NCI-H510A treated with DMSO at 0.1 percent for 48 hours (cell line): ENCODE measurements around the gene RGS5.

Experiments used
- DNase-seq: peaks from one replicate; lab custom pipeline; 2025; lab: John Stamatoyannopoulos, UW

Gene RGS5

DNA sequence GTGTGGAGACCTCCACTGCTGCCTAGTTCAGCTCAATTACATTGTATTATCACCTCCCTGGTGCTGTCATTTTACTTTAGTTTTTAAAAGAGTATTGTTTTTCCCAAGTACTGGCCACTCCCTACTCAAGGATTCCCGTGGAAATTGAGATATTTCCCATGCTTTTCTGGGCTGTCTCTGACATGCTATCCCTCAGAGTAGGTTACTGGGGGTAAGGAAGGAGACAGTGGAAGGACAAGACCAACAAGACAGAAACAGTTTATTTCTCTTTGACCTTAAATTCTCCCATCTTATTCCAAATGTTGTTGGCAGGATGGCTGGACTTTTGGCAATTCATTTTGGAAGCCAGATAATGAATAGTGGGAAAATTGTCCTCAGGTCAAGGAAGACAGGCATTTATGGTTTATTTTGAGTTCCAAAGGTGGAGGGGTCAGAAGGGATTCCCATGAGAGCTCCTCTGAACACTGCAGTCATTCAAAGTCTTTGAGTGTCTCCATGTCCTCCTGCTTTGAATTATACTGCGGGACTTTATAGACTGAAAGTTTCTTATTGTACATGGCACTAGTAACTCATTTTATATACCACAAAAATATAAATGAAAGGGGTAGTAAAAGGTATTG lies 20.3 kb downstream of the RGS5 start:
- DNase-seq = no peak

DNA sequence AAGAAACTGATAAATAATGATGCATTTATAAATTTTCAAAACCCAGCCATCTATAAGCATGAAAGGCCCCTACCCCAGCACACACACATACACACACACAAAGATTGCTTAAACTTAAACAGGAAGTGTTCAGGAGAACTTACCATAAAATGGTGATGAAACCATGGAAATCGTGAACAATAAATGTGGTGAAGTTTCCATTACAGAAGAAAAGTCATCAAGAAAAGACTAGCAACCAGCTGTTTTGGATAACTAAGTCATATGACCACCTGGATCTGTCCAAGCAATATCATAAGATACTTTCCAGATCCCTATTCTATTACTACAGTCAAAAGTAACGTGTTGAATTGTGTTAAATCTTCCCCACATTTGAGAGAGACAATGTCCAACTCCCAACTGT lies 24.1 kb downstream of the RGS5 start:
- no peak for DNase-seq

DNA sequence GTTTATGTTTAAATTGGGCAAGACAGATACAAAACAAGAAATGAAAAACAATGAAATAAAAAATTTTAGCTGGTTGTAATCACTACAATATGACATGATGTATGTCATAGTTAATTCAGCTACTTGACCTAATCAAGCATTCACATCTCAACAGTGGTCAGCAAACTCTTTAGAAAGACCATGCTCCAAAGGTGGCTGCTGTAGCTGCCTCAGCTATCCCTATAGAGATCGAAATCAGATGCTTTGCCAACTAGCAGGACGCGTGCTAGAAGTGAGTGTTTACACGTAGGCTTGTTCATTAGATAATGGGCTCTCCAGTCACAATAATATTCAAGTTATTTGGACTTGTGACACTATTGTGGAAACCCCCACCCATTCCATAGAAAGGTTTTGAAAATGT lies 25.9 kb downstream of the RGS5 start:
- DNase-seq = no peak

GRCh38 chr1:163174524-163175437 lies 27.9 kb downstream of the RGS5 start:
- peak; percentile 68 for DNase-seq

GRCh38 chr1:163173121-163173520 lies 29.6 kb downstream of the RGS5 start:
- no peak for DNase-seq

DNA sequence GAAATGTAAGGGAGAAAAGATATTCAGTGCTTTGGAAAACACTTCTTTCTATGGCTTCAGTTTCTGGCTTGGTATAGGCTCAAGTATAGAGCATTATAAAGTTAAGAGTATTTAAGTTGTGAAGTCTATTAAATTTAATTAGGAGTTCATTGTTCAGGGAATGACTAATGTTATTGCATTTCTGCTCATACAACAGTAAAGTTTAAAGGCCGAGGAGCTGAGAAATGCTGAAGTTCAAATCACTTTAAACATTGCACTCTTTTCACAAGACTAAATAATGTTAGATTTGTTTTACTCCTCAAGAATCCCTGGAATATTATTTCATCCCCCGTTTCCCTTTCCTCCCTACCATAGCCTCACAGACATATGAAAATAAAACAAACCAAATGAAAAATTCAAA lies 30.1 kb downstream of the RGS5 start:
- no peak for DNase-seq

DNA sequence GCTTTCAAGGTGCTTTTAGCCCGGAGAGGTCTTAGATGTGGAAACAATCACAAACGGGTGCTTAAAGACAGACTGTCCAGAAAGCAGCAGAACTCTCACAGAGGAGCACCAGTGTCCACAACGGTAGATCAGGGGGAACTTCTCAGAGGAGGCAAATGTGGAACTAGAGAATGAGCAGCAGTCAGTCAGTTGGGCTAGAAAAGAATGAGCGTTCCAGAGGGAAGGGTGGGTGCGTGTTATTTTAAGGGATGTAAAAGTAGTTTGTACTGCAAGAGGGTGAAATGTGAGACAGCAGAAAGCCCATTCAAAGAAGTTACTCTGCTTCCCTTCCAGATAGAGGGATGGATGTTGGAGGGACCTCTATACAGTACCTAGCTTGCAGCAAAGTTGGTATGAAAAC lies 30.9 kb downstream of the RGS5 start:
- no peak for DNase-seq

GRCh38 chr1:163170975-163171676 lies 31.6 kb downstream of the RGS5 start:
- DNase-seq = peak; percentile 13

DNA sequence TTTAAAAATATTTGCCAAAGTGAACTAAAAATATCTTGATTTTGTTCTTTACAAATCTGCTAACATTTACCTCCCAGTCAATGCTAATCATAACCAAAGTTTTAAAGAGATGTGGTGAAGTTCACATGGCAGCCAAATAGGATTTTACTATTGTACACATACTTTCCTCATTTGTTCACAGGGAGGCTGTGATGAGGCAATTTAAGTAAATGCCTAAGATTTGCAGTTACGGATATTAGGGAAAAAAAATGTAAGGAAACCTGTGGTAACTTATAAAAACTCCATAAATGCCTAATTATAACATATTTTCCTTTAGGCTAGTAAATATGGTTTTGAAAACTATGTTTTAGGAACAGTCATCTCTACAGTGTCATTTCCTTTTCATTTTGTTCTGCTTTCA lies 32.4 kb downstream of the RGS5 start:
- DNase-seq = no peak

DNA sequence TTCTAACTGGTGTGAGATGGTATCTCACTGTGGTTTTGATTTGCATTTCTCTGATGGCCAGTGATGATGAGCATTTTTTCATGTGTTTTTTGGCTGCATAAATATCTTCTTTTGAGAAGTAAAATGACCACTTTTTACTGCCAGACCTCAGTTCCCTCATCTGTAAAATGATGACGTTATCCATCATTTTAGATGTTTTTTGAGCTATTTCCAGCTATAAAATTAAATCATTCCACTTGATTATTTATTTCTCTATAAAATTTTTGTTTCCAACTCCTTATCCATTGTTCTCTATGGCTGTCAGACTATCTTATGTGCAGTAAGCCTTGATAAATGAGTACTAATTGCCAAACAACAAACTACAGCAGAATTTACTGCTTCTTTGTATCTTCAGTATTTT lies 33.2 kb downstream of the RGS5 start:
- no peak for DNase-seq

GRCh38 chr1:163168053-163168452 lies 34.7 kb downstream of the RGS5 start:
- DNase-seq = no peak

DNA sequence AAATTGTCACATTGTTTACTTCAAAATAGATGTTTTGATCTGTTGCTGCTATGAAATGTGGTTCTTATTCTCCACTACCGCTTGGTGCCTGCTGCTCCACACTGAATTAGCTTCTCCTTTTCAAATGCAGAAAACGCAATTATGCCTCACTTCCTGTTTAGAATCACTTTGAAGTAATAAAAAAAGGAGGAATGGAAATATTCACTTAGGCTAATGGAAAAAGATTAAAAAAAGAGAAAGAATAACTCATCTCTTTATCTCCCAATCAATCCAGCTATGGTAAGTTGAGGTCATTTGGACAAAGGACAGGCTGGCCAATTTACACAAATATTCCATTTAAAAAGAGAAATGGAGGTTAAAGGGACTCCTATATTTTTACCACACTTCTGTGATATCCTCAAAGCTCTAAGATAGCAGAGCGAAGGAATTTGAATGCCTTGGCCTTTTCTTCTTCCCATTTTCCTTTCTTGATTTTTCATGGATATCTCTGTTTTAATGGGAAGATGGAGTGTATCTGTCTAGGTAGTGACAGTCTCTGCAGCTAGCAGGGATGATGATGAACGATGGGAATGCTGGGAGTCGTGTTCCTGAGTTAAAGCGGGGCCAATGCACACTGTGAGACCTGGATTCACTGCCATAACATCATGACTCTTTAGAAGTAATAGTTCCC lies 35.7 kb downstream of the RGS5 start:
- no peak for DNase-seq

DNA sequence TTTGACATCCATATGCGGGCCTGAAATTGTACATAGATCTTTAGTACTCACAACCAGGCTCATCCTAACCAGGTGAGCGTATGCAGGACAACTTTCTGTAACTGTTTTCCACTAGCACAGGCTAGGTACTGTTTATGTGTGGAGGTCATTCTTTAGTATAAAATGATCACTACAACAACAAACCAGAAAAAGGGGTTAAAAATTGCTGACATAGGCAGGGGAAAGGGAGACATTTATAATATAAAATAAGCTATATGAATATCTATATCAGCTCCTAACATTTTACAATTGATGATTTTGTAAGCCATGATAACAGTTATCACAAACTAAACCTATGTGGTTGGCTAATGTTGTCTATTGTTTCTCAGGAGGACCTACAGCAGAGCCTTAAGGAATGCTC lies 37.6 kb downstream of the RGS5 start:
- no peak for DNase-seq

- DNase-seq = no peak
Measured at GRCh38 chr1:163163881-163164582, 38.7 kb downstream of the RGS5 start.

DNA sequence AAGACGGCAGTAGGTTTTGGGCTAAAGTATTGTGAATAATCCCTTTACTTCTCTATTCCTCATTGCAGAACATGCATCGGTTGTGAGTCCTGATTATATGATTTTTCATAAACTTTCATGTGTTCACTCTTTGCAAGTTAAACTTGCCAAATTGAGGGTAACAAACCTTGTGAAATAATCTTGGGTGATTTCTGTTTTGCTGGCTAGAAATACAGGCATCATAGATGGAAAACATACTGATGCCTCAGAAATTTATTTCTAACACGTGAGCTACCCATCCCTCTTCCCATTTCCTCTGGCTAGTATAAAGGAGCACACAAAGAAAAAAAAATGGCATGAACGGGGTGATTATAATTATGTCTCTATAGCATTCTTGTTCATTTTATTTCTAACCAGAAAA lies 39.6 kb downstream of the RGS5 start:
- DNase-seq = no peak

DNA sequence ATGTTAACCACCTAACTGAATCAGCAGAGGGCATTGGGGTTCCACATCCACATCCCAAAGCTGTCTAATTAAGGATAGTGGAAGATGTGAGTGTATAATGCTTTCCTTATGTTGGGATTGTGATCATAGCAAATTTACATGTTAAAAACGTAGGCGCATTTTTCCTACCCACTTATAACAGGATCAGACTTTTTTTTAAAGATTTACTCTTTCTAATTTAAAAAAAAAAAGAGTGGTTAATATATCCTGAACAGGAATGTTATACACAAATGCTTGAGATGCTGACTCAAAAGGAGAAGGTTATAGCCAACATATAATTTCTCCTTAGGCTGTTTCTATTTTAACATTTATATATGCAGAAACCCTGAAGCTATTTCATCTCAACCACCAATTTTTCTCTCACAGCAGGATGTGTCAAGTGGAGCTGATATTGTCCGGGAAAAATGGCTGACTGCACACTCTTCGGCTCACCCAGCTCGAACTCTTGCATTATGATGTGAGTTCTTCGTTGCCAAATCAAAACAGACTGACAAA lies 40.3 kb downstream of the RGS5 start:
- no peak for DNase-seq

DNA sequence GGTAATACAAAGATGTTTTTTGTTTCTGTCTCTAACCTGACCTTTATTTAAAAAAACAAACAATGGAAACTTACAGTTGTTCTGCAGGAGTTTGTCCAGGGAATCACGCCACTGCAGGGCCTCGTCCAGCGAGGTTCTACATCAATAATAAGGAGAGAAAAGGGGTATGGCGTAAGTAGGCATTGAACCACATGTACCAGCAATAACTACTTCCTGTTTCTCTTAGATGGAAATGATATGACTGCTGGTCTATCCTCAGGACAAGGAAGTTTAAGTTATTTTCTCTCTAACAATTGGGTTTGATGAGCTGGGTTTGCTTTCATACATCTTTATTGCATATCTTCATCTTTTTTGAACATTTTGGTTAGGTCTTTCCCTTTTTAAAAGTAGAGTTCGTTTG lies 40.9 kb downstream of the RGS5 start:
- no peak for DNase-seq

DNA sequence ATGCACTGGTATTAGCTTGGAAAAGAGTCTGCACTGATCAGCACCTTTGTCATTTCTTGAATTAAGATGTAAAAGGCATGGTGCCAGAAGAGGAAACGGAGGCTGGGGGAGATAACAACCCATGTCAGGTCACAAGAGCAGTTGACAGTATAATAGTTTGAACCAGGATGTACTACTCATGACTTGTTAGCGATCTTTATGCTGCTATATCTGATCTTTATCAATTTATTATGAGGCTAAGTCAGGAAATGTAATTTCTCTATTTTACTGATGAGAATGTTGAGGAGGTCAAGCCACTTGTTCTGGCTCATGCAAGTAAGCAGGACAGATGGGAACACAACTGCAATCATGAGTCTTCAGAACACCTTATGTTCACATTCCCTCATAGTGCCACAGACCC lies 41.4 kb downstream of the RGS5 start:
- no peak for DNase-seq

DNA sequence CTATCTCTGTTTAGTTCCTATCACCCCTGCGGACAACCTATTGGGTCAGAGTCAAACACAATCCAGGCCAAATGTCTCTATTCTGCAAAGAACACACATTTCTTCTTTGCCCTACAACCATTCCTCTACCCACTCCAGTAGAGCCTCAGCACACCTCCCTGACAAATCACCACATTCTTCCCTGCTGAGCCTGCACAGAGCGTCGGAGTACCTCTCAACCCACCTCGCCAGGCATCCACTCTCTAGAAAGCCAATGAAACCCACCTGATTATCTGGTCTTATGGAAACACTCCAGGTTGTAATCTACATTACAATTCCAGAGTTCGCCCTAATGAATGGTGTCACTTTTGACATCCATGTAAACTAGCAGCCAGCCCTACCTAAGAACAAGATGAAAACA lies 47.1 kb downstream of the RGS5 start:
- DNase-seq = no peak

DNA sequence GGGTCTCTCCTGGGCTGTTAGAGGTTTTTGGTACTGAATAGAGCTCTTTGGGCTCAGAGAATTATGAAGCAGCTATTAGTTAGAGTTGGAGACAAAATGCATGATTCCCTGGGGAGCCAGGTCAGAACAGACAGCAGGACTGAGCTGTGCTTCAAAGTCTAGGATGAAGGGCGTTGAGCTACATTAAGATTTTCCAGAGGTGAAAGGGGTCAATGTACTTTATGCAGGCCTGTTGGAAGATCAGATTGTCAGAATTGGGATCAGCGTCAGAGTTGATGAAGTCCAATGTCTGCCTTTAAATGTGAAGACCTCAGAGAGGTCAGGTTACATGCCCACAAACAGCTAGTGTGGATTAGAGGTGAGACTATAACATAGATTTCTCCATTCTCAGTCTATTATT lies 53.8 kb downstream of the RGS5 start:
- no peak for DNase-seq

DNA sequence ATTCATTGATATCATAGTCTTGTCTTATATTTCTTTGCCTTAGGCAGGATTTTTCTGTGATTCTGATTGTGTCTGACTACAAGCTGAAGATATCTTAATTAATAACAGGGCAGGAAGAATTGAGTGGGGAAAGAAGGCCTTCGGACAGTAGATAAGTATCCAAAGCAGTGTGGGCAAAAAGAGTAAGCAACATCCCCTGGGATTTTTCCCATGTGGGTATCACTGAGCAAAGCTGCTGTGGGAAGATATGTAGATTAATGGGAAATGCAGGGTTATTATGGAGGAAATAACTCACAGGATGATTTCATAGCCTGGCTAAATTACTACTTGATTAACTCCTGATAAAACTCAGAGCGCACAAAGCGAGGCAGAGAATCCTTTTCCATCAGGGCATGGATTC lies 55.7 kb downstream of the RGS5 start:
- no peak for DNase-seq

DNA sequence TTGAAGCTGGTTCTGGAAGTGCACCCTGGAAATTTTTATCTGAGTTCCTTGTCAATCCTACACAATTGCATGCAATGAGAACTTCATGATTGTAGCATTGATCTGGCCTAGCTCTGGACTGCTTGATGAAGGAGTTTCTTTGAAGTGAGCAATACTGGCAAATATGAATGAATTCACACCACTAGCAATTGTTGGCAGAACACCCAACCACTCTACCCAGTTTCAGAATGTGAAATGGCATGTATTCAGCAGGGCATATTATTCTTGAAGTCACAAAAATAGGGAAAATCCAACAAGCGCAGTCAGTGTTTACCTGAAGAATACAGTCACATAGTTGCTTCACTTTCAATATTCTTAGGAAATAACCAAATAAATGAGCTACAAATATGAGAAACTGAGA lies 57.3 kb downstream of the RGS5 start:
- no peak for DNase-seq
